MM.1S (cell line): ENCODE results near the gene HECW1.

Experiments
- DNase-seq: peaks from one replicate; pipeline ENCODE4 v3.0.0-alpha.2; 2015
- H2AFZ ChIP-seq: fragments of 300-600 bp; sonication (generic); 2 replicates; pipeline ENCODE4 v1.6.0; 2016; ENCODE audit warnings: antibody characterized with exemption, low read length
- H3F3A ChIP-seq: fragments of 300-600 bp; sonication (generic); 2 replicates; pipeline ENCODE4 v1.6.1; 2016; ENCODE audit warnings: mild to moderate bottlenecking, antibody characterized with exemption, low read length, moderate library complexity, mixed read lengths; ENCODE audit not compliant: insufficient read depth
- H3K27ac ChIP-seq: fragments of 300-600 bp; sonication (generic); 2 replicates; pipeline ENCODE4 v1.5.1; 2016; ENCODE audit warnings: mild to moderate bottlenecking, low read length
- H3K27me3 ChIP-seq: fragments of 300-600 bp; sonication (generic); replicated peaks from 2 replicates; pipeline ENCODE4 v1.6.0; 2016; ENCODE audit warnings: low read length; ENCODE audit not compliant: insufficient read depth
- H3K36me3 ChIP-seq: fragments of 300-600 bp; sonication (generic); replicated peaks from 2 replicates; pipeline ENCODE4 v1.6.1; 2016; ENCODE audit warnings: mild to moderate bottlenecking, low read length, mixed read lengths; ENCODE audit not compliant: insufficient read depth
- H3K4me1 ChIP-seq: fragments of 300-600 bp; sonication (generic); 2 replicates; pipeline ENCODE4 v1.6.1; 2016; ENCODE audit warnings: low read length, mixed read lengths
- H3K4me2 ChIP-seq: fragments of 300-600 bp; sonication (generic); 2 replicates; pipeline ENCODE4 v1.6.0; 2016; ENCODE audit warnings: low read depth, low read length
- H3K4me3 ChIP-seq: fragments of 300-600 bp; sonication (generic); 2 replicates; pipeline ENCODE4 v1.5.1; 2016; ENCODE audit warnings: low read length, mixed read lengths
- H3K79me2 ChIP-seq: fragments of 300-600 bp; sonication (generic); 2 replicates; pipeline ENCODE4 v1.6.1; 2016; ENCODE audit warnings: mixed run types, low read length, mixed read lengths
- H3K9ac ChIP-seq: fragments of 300-600 bp; sonication (generic); 2 replicates; pipeline ENCODE4 v1.6.1; 2016; ENCODE audit warnings: low read length, mixed read lengths
- H3K9me2 ChIP-seq: fragments of 300-600 bp; sonication (generic); replicated peaks from 2 replicates; pipeline ENCODE4 v1.6.1; 2016; ENCODE audit warnings: mild to moderate bottlenecking, low read length, mixed read lengths; ENCODE audit not compliant: insufficient read depth
- H3K9me3 ChIP-seq: fragments of 300-600 bp; sonication (generic); replicated peaks from 2 replicates; pipeline ENCODE4 v1.6.1; 2016; ENCODE audit warnings: mild to moderate bottlenecking, low read length, mixed read lengths; ENCODE audit not compliant: insufficient read depth
- H4K20me1 ChIP-seq: fragments of 300-600 bp; sonication (generic); 2 replicates; pipeline ENCODE4 v1.6.1; 2016; ENCODE audit warnings: mild to moderate bottlenecking, low read length, moderate library complexity, mixed read lengths; ENCODE audit not compliant: insufficient read depth
- CTCF ChIP-seq: fragments of 300-600 bp; sonication (generic); IDR thresholded peaks from 2 replicates; pipeline ENCODE4 v1.5.1; 2016; ENCODE audit warnings: antibody characterized with exemption, low read length, mixed read lengths
- EZH2 ChIP-seq: fragments of 300-600 bp; sonication (generic); optimal IDR thresholded peaks from 2 replicates; pipeline ENCODE3; 2017; ENCODE audit warnings: low read depth, mild to moderate bottlenecking, antibody characterized with exemption, low read length, mixed read lengths
- EZH2phosphoT487 ChIP-seq: fragments of 300-600 bp; sonication (generic); IDR thresholded peaks from 2 replicates; pipeline ENCODE4 v1.6.1; 2018; ENCODE audit warnings: antibody characterized with exemption, low read length

The HECW1 gene

GRCh38 chr7:43175570-43176200 lies 63.2 kb downstream of the HECW1 start:
- Histone ChIP-seq H2AFZ (no peak overlapping the region), H3K4me2 (no peak overlapping the region), H3K9me2 (no peaks in the 10 kb centered on the region), H3K9me3 (no peaks in the 10 kb centered on the region), H3K9ac (no peak overlapping the region), H3K79me2 (no peaks in the 10 kb centered on the region), H3F3A (no peaks in the 10 kb centered on the region), H3K27ac (no peak overlapping the region), H3K27me3 (no peaks in the 10 kb centered on the region), H4K20me1 (no peaks in the 10 kb centered on the region), H3K4me3 (no peak overlapping the region), H3K4me1 (no peaks in the 10 kb centered on the region), H3K36me3 (no peaks in the 10 kb centered on the region)
- DNase-seq: no peak
- TF ChIP-seq EZH2phosphoT487 (no peak), CTCF (no peak), EZH2 (no peak)

- Histone ChIP-seq H3K27me3 (no peaks in the 10 kb centered on the region), H3K9me2 (no peaks in the 10 kb centered on the region), H2AFZ (no peak overlapping the region), H3F3A (no peaks in the 10 kb centered on the region), H3K36me3 (no peaks in the 10 kb centered on the region), H3K9ac (no peak overlapping the region), H4K20me1 (no peaks in the 10 kb centered on the region), H3K9me3 (no peaks in the 10 kb centered on the region), H3K79me2 (0 out of 2 replicates have a peak, but pooled peaks cover 3% of the 10 kb centered on the region), H3K27ac (no peak overlapping the region), H3K4me2 (no peak overlapping the region), H3K4me1 (no peaks in the 10 kb centered on the region), H3K4me3 (no peak overlapping the region)
- TF ChIP-seq EZH2phosphoT487 (no peak), CTCF (no peak), EZH2 (no peak)
- no peak for DNase-seq
Measured at GRCh38 chr7:43179393-43179792, 66.9 kb downstream of the HECW1 start.

- no peak overlapping the region for H3K9ac ChIP-seq
- H3K9me3 ChIP-seq: no peaks in the 10 kb centered on the region
- H3K4me3 ChIP-seq: no peak overlapping the region
- H2AFZ ChIP-seq: no peak overlapping the region
- no peaks in the 10 kb centered on the region for H3K27me3 ChIP-seq
- H3K27ac ChIP-seq: no peak overlapping the region
- no peaks in the 10 kb centered on the region for H3F3A ChIP-seq
- H3K79me2 ChIP-seq: no peaks in the 10 kb centered on the region
- H3K4me1 ChIP-seq: 0 out of 2 replicates have a peak, but pooled peaks cover 3% of the 10 kb centered on the region
- TF ChIP-seq EZH2phosphoT487: no peak
- no peak for TF ChIP-seq CTCF
- TF ChIP-seq EZH2: no peak
- H3K4me2 ChIP-seq: peak overlapping the region; percentile 32; the same call in 1 of the 2 replicates
- H3K9me2 ChIP-seq: no peaks in the 10 kb centered on the region
- peak; percentile 23 for DNase-seq
- H3K36me3 ChIP-seq: no peaks in the 10 kb centered on the region
- H4K20me1 ChIP-seq: no peaks in the 10 kb centered on the region
Measured at GRCh38 chr7:43192806-43193460, 80.5 kb downstream of the HECW1 start.
